Measurements from ENCODE around the gene MCC.

The MCC gene

DNA sequence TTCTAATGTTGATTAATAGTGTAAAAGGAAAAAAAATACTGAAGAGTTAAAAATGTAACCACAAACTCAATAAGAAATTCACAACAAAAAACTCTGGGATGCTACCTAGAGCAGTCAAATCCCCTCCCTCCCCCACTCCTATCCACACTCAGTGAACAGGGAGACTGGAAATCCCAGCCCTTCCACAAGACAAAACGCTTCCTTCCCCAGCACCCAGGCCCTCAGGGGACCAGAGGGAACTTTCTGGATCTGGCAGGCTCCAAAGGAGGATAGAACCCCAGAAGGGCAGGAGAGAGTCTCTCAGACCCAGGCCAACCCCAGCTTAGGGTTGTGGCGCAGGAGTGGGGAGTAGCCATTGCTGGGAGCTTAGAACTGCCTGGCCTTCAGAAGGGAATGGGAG, 456.7 kb downstream of the MCC start:
- no peak for TF ChIP-seq FOXM1 (IDR thresholded peaks at IDR 0.05; ENCODE audit: borderline replicate concordance, low read depth)
- TF ChIP-seq CEBPB (IDR thresholded peaks at IDR 0.05): no peak

DNA sequence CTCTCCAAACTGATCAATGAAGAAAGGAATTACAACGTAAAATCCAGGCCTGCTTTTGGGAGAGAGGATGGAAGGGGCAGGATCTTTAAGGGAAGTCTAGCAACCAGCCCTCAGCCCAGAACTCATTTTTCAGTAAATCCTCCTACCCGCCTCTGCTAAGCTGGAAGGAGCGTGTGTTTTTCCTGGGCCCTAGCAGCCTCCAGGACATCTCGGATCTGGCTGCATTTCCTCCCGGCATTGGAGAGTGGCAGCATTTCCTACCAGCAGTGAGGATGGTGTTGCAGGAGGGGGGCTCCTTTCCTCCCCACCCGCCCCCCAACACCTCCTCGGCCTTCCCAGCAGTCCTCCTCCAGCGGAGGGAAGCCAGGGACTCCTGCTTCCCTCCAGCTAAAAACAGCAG, 457.1 kb downstream of the MCC start:
- TF ChIP-seq FOXM1 (IDR thresholded peaks at IDR 0.05; ENCODE audit: borderline replicate concordance, low read depth) (no peak), EP300 (IDR thresholded peaks at IDR 0.05; ENCODE audit: borderline replicate concordance) (no peak), TEAD4 (IDR thresholded peaks at IDR 0.05) (no peak), TAF1 (IDR thresholded peaks at IDR 0.05; ENCODE audit: low read depth) (no peak), CEBPB (IDR thresholded peaks at IDR 0.05) (no peak), TCF12 (IDR thresholded peaks at IDR 0.05; ENCODE audit: low read depth) (no peak)
- TF ChIP-seq, protein P1, sequence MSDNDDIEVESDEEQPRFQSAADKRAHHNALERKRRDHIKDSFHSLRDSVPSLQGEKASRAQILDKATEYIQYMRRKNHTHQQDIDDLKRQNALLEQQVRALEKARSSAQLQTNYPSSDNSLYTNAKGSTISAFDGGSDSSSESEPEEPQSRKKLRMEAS (IDR thresholded peaks at IDR 0.05): no peak
- TF ChIP-seq, protein P2, sequence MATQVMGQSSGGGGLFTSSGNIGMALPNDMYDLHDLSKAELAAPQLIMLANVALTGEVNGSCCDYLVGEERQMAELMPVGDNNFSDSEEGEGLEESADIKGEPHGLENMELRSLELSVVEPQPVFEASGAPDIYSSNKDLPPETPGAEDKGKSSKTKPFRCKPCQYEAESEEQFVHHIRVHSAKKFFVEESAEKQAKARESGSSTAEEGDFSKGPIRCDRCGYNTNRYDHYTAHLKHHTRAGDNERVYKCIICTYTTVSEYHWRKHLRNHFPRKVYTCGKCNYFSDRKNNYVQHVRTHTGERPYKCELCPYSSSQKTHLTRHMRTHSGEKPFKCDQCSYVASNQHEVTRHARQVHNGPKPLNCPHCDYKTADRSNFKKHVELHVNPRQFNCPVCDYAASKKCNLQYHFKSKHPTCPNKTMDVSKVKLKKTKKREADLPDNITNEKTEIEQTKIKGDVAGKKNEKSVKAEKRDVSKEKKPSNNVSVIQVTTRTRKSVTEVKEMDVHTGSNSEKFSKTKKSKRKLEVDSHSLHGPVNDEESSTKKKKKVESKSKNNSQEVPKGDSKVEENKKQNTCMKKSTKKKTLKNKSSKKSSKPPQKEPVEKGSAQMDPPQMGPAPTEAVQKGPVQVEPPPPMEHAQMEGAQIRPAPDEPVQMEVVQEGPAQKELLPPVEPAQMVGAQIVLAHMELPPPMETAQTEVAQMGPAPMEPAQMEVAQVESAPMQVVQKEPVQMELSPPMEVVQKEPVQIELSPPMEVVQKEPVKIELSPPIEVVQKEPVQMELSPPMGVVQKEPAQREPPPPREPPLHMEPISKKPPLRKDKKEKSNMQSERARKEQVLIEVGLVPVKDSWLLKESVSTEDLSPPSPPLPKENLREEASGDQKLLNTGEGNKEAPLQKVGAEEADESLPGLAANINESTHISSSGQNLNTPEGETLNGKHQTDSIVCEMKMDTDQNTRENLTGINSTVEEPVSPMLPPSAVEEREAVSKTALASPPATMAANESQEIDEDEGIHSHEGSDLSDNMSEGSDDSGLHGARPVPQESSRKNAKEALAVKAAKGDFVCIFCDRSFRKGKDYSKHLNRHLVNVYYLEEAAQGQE (IDR thresholded peaks at IDR 0.05; ENCODE audit: low read depth): no peak
- TF ChIP-seq, protein P3, sequence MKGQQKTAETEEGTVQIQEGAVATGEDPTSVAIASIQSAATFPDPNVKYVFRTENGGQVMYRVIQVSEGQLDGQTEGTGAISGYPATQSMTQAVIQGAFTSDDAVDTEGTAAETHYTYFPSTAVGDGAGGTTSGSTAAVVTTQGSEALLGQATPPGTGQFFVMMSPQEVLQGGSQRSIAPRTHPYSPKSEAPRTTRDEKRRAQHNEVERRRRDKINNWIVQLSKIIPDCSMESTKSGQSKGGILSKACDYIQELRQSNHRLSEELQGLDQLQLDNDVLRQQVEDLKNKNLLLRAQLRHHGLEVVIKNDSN (IDR thresholded peaks at IDR 0.05): no peak

DNA sequence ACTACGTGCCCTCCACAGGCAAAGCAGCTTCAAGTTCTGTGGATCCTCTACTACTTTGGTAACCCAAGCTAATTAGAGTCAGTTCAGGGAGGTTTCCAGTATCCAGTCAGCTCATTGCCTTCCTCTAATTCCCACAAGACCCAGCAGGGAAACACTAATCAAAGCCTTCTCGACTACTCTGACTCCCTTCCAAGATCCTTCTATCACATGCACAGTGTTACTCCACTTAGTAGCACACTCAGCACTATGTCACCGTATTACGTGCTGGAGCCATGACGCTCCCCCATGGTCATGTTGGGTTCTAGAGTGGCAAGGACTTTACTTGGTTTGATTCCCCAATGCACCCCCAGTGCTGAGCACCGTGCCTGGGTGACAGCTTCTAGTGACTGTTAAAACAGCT, 458.6 kb downstream of the MCC start:
- TF ChIP-seq YY1 (IDR thresholded peaks at IDR 0.05; ENCODE audit: low read depth) (no peak), ZBTB7A (IDR thresholded peaks at IDR 0.05; ENCODE audit: low read depth) (no peak), FOXM1 (IDR thresholded peaks at IDR 0.05; ENCODE audit: borderline replicate concordance, low read depth) (no peak), EP300 (IDR thresholded peaks at IDR 0.05; ENCODE audit: borderline replicate concordance) (no peak), TEAD4 (IDR thresholded peaks at IDR 0.05) (no peak), CEBPB (IDR thresholded peaks at IDR 0.05) (no peak), CREB1 (IDR thresholded peaks at IDR 0.05; ENCODE audit: low read depth) (no peak)
- TF ChIP-seq, protein P1 (IDR thresholded peaks at IDR 0.05): no peak
- TF ChIP-seq, protein P3 (IDR thresholded peaks at IDR 0.05): no peak

DNA sequence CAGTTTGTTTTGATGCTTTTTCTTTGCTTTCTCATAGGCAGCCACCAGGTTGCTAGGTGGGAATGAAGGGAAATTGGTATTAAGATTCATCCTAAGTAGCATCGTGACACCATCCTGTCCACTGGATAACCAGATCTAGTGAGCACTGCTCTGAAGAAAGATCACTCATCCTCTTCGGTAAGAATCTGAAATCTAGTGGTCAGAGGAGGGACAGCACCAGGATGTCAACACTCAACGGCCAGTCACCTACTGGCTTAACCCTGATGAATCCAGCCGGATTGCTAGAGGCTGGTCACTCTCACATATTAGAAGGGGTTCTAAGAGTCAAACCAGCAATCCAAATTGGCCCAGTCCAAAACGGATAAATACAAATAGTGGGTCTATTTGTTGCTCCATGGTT, 460.8 kb downstream of the MCC start:
- TF ChIP-seq NFIC (IDR thresholded peaks at IDR 0.05): no peak
- TF ChIP-seq ZBTB7A (IDR thresholded peaks at IDR 0.05; ENCODE audit: low read depth): no peak
- no peak for TF ChIP-seq TCF12 (IDR thresholded peaks at IDR 0.05; ENCODE audit: low read depth)
- no peak for TF ChIP-seq EP300 (IDR thresholded peaks at IDR 0.05; ENCODE audit: borderline replicate concordance)
- no peak for TF ChIP-seq FOXM1 (IDR thresholded peaks at IDR 0.05; ENCODE audit: borderline replicate concordance, low read depth)
- TF ChIP-seq EGR1 (IDR thresholded peaks at IDR 0.05): no peak
- no peak for TF ChIP-seq YY1 (IDR thresholded peaks at IDR 0.05; ENCODE audit: low read depth)
- TF ChIP-seq, protein P1 (IDR thresholded peaks at IDR 0.05): no peak
- TF ChIP-seq CEBPB (IDR thresholded peaks at IDR 0.05): no peak
- TF ChIP-seq, protein P2 (IDR thresholded peaks at IDR 0.05; ENCODE audit: low read depth): no peak
- TF ChIP-seq, protein P3 (IDR thresholded peaks at IDR 0.05): no peak
- no peak for TF ChIP-seq RAD21 (IDR thresholded peaks at IDR 0.05; ENCODE audit: low read depth)
- TF ChIP-seq TEAD4 (IDR thresholded peaks at IDR 0.05): no peak
- no peak for TF ChIP-seq TAF1 (IDR thresholded peaks at IDR 0.05; ENCODE audit: low read depth)
- no peak for TF ChIP-seq CREB1 (IDR thresholded peaks at IDR 0.05; ENCODE audit: low read depth)

DNA sequence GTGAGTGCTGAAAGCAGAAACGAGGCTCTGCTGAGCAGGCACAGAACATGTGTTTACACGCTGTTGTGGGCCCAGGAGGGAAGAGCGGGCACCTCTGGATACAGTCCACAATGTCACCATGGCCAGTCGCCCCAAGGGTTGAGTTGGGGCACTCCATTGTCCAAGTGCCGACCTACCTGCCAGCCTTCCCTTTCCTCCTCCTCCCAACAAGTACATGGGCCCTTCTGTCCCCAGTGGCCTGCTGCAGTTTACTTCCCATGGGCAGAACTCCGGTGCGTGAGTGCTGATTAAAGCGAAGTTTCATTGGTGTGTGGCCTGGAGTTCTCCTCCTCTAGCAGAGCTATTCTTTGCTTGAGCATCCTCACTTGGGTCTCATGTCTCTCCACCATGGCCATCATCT, 461.2 kb downstream of the MCC start:
- TF ChIP-seq, protein P2 (IDR thresholded peaks at IDR 0.05; ENCODE audit: low read depth): no peak
- TF ChIP-seq CEBPB (IDR thresholded peaks at IDR 0.05) (no peak), EP300 (IDR thresholded peaks at IDR 0.05; ENCODE audit: borderline replicate concordance) (no peak), FOXM1 (IDR thresholded peaks at IDR 0.05; ENCODE audit: borderline replicate concordance, low read depth) (no peak), TAF1 (IDR thresholded peaks at IDR 0.05; ENCODE audit: low read depth) (no peak), YY1 (IDR thresholded peaks at IDR 0.05; ENCODE audit: low read depth) (no peak), TCF12 (IDR thresholded peaks at IDR 0.05; ENCODE audit: low read depth) (no peak), EGR1 (IDR thresholded peaks at IDR 0.05) (no peak), TEAD4 (IDR thresholded peaks at IDR 0.05) (no peak), NFIC (IDR thresholded peaks at IDR 0.05) (no peak), ZBTB7A (IDR thresholded peaks at IDR 0.05; ENCODE audit: low read depth) (no peak), CREB1 (IDR thresholded peaks at IDR 0.05; ENCODE audit: low read depth) (no peak), RAD21 (IDR thresholded peaks at IDR 0.05; ENCODE audit: low read depth) (no peak)
- TF ChIP-seq, protein P1 (IDR thresholded peaks at IDR 0.05): no peak
- TF ChIP-seq, protein P3 (IDR thresholded peaks at IDR 0.05): no peak

All from Ishikawa (cell line).